HG03280 (cell line): ENCODE results near the gene TMEM140.
"Not testable (repeated sequence)": the region's sequence is repeated elsewhere in the genome, so short reads cannot be mapped to it uniquely, and the experiment has no call there.

ENCODE experiments used
- ATAC-seq: cut with Tn5 transposase; IDR thresholded peaks from one replicate; pipeline ENCODE4 v1.9.1; 2021; ENCODE audit warnings: mild to moderate bottlenecking, moderate library complexity; ENCODE audit not compliant: unreplicated experiment

The TMEM140 gene

DNA sequence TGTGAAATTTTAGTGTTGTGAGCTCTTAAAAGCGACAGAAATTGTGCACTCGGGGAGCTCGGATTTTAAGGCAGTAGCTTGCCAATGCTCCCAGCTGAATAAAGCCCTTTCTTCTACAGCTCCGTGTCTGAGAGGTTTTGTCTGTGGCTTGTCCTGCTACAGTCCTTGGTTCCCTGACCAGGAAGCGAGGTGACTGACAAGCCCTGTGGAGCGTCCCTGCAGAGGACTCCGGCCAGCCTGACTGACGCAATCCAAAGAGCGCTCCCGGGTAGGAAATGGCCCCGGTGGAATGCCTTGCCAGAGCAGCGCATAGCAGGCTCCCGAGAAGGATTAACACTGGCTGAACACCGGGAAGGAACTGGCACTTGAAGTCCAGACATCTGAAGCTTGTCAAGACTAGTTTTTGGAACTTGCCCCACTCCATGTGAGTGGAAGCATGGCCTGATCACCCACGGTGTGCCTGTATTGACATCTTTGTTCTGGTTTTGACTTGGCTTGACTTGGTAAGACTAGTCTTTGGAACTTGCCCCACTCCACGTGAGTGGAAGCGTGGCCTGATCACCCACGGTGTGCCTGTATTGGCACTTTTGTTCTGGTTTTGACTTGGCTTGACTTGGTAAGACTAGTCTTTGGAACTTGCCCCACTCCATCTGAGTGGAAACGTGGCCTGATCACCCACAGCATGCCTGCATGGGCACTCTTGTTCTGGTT is 23.9 kb downstream of the TMEM140 start:
- not testable (repeated sequence) for ATAC-seq

DNA sequence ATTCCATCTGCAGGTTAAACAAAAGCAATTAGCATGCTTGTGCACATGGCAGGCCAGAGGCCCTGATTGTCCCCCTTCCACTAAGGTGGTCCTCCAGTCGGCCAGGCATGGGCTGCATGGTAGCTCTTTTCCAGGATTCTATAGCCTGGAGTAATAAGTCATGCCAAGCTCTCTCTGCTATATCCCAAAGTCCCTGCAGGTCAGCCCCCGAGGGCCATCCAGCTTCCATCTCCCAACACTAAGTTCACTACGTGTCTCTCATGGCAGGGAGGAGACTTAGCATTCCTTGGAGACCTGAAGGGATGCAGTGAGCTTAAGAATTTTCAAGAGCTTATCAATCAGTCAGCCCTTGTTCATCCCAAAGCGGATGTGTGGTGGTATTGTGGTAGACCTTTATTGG is 26.0 kb downstream of the TMEM140 start:
- not testable (repeated sequence) for ATAC-seq

DNA sequence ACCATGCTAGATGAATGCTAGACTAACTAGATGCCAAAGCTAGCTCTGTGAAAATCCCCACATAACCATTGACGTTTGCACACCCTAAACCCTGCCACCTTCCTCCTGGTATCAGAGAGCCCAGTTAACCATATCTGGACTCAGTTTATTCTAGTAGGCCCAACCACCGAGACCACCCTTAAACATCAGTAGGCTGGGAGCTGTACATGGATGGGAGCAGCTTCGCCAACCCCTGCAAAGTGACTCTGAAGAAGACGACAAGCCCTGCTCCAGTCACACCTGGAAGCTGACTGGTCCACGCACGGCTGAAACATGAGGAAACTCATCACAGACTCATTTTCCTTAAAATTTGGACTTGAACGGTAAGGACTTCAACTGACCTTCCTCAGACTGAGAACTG is 27.1 kb downstream of the TMEM140 start:
- ATAC-seq = no peak

DNA sequence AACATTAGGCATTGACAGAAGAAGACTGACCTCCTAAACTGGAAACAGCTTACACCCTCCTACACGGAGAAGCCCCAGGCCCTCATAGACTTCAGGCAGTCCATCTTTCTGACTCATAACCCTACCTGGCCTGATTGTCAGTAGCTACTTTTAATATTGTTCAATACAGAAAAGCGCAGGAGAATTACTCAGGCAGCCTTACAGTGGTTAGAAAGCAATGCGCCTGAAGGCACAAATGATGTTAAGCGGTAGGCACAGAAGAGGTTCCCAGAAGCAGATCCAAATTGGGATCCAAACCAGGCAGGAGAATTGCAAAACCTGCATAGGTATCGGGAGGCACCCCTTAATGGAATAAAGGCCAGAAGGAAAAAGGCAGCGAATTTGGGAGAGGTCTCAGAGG is 28.1 kb downstream of the TMEM140 start:
- no peak for ATAC-seq

DNA sequence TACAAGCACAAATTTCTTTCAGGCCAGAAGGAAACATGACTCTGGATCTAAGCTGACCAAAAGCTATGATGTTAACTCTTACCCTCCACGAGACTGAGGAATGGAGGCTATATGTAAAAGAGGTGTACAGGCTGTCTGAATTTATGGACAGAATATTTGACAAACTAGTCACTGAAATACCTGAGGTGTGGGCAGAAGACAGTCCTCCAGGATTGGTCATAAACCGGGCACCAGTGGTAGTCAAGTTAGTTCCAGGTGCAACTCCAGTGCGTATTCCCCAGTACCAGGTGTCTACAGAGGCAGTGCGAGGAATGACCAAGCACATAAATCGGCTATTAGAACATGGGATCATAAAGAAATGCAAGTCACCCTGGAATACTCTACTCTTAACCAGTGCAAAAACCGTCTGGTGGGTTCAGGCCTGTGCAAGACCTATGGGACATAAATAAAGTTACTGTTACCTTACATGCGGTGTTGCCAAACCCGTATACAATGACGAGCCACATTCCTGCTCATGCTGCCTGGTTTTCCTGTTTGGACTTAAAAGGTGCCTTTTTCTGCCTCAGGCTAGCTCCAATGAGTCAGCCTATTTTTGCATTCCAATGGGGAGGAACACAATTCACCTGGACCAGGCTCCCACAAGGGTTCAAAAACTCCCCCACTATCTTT is 29.3 kb downstream of the TMEM140 start:
- no peak for ATAC-seq

DNA sequence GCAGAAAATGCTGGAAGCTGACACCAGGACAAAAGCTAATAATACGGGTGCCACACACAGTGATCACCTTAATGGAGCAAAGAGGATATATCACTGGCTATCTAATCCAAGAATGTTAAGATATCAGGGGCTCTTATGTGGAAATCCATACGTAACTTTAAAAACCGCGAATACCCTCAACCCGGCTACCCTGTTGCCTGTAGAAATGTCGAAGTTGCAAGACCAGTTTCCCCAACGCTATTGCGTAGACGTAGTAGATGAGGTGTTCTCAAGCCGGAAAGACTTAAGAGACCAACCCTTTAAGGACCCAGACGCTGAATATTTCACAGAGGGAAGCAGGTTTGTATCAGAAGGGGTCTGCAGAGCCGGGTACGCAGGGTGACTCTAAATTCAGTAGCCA is 30.5 kb downstream of the TMEM140 start:
- ATAC-seq = no peak

DNA sequence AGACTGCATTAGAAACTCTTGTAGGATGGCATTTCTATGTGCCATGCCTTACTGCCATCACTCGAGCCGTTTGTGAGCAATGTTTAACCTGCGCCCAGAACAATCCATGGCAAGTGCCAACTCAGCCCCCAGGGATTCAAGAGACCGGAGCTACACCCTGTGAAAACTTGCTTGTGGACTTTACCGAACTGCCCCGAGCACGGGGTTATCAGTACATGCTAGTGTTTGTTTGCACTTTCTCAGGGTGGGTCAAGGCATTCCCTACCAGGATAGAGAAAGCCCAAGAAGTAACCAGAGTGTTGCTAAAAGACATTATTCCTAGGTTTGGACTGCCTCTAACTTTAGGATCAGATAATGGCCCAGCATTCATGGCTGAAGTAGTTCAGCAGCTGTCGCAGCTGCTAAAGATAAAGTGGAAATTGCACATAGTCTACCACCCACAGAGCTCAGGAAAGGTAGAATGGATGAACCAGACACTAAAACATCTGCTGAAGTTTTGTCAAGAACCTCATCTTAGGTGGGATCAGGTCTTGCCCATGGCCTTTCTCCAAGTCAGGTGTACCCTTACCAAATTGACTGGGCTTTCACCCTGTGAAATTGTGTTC is 31.6 kb downstream of the TMEM140 start:
- no peak for ATAC-seq

DNA sequence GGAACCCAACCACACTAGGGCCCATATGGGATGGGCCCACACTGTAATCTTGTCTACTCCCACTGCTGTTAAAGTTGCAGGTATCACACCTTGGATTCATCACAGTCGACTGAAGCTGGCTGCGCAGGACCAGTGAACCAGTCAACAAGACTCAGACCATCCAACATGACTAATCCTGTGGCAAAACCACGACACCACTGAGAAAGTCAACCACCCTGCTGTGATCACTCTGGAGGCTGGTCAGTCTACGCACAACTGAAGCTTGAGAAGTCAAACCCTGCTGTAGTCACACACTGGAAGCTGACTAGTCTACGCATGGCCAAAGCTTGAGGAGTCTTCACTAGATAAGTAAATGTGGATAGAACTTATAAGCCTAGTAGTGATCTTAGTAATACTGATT is 32.2 kb downstream of the TMEM140 start:
- no peak for ATAC-seq

DNA sequence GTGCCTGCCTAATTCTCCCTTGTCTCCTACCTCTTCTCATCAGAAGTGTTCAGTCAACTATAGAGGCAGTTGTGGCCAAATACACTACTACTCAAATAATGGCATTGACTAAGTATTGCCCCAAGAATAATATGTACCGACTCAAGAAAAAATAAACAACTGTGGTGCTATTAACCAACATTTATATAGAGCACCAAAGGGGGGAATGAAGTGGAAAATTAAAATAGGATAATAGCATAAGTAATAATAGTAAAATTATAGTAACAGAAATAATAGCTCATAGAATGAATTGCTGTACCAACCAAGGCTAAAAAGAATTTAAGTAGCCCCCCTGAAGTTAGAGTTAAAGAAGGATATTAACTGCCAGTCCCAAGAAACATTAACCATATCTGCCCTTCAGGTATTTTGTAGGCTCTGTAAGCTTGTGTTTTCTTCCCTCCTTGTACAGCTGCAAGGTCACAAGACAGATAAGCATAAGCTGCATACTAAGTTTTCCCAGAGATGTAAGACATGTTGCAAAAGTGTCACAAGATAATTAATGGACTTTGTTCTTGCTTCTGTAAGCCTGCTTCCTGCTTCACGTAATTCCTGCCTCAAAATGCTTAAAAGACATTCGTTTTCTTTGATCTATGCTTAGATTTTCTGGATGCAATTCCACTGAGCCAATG is 33.5 kb downstream of the TMEM140 start:
- ATAC-seq = no peak

DNA sequence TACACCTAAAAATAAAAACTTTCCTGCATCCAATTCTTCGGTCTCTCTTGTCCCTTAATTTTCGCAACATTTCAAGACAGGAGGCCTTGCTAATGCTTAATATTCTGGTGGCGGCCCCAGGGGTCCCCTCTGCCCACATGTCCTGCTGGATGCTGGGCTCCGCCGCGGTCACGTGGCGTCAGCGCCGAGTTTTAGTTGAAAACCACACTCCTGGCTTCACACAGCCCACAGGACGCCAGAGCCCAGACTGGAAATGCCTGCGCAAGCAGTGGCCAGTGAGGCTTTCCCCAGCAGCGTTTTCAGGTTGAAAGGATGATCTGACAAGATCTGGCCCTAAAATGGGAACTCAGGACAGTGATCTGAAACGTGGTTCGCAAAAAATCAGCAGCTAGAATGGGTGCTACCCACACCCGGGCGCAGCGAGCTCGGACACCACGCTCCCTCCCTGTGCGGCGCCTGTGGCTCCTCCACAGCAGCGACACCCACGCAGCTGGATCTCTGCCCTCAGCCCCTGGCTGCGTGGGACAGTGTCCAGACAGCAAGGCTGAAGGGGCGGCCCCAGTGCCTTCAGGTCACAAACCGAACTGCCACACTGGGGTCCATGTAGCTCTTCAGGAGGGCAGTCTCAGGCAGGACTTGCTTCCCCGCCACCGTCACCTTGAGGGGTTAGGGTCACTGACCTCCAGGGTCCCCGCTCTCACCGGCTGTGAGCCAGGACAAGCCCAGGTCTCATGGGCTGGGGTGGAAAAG is 34.2 kb downstream of the TMEM140 start:
- no peak for ATAC-seq

DNA sequence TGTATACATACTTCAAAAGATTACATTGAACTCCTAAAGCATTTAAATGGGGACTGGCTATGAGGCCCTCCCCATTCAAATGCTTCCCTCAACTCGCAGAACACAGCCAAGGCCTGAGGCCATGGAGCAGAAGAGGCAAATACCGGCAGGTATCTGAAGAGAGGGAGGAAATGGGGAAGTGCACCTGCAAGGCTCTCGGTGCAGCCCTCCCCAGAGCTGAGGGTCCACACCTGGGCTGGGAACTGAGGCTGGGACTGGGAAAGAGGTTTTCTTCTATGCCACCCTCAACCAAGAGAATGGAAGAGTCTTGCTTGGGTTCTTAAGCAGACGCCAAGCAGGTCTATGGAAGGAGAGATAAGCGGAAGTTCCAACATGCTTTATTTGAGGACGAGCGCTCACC is 35.6 kb downstream of the TMEM140 start:
- ATAC-seq = no peak

DNA sequence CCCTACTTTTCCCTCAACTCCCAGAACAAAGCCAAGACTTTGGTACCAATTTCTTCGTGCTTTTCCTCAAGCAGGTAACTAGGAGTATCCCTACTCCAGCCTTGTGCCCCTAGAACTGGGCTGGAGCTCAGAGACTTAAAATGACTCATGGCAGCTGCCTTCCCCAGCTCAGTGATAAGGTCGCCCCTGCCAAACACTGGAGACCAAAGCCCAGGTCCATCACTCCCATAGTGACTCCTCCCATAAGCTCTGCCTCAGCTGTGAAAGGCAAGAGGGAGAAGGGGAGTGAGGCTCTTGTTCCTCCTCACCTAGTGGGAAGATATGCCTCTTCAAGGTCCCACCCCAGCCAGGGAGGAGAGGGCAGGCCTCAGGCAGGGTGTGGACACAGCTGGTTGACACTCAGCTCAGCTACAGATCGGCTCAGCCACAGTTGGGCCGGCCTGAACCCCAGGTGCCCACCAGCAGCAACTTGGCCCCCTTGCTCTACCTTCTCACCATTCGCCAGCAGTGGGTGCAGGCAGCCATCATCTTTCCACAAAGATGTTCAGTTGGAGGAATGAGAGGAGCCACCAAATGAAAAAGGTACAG is 36.5 kb downstream of the TMEM140 start:
- ATAC-seq = no peak

DNA sequence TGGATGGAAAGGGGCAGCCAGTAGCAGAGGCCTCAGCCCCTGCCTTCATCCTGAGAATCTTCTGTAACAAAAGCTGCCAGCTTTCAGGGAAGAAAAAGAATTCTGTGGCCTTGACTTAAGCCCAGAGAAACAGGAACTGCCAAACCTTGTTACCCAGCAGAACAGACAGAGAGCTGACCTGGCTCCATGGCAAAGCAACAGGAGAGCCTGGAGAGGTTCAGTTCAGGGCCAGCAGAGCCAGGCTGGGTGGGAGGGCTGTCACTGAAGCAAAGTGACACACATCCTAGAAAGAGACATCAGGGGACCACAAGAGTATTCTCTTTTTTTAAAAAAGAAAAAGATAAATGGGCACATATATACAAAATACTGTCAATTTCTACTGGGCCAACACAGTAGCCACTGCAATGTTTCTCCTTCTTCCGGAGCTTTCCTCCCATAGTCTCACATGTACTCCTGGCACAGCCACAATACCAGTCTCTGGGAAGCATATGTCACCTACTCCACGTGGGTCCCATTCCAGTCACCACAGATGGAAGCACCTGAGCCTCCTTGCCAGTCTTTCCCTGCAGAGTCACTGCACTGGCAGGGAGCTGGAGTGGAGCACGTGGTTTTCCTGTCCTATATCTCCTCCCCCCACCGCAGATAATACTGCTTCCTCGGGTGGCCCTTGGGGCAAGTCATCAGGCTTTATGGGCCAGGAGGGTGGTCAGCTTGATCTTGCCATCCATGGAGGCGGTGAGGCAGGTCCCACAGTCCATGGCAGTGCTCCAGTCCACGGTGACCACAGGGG is 37.8 kb downstream of the TMEM140 start:
- no peak for ATAC-seq

DNA sequence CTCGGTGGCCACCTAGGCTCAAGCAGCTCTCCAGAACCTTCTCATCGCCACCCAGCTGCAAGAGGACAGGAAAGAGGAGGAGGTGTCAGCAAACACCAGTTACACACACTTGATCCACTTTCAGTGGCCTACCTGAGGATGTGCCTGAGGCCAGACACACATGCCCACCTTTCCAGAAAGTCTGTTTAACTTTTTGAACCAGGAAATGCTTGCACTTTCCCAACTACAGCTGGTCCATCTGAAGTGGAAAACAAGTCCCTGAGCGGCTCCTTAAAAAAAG is 38.3 kb downstream of the TMEM140 start:
- no peak for ATAC-seq

DNA sequence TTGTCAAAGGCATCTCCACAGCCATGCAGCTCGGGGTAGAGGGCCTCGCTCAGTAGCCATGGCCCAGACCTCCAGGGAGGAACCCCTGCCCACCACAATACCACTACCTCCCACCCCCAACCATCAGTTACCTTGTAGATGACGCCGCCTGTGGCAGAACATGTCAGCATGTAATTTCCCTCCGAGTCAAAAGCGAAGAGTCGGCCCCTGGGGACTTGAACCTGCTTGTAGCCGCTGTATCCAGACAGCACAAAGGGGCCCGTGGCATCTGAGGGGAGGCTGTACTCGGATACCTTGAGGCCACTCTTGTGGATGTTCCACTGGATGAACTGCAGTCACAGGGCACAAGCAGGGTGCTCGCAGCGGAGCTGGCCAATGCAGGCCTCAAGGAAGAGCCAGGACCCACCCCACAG is 39.0 kb downstream of the TMEM140 start:
- peak; percentile 52 for ATAC-seq

DNA sequence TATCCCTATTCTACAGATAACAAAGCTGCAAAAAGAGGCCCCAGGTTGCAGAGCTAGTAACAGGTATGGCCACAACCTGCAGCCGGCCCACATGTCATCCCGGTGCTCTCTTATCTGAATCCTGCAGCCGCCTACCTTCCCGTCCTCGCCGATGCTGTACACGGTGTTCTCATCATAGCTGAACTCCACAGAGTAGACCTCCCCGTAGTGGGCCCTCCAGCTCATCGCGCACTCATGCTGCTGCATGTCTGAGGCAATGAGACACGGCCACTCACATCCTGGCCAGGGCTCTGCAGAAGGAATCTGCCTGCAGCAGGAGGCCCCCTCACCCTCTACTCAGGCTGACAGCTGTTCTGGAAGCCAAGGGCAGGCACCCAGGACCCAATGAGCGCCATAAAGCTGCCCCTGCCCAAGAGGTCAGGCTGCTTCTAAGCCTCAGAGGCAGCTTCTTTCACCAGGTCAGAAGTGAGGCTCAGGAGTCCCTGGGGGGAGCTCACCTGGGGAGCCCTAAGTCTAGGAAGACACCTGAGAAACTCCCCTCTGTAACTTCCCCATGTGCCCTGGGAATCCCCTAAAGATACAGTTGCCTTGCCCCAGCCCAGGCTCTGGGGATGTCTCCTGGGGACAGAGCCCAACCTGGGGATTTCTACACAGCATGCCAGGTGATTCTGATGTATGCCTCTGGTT is 40.6 kb downstream of the TMEM140 start:
- no peak for ATAC-seq

DNA sequence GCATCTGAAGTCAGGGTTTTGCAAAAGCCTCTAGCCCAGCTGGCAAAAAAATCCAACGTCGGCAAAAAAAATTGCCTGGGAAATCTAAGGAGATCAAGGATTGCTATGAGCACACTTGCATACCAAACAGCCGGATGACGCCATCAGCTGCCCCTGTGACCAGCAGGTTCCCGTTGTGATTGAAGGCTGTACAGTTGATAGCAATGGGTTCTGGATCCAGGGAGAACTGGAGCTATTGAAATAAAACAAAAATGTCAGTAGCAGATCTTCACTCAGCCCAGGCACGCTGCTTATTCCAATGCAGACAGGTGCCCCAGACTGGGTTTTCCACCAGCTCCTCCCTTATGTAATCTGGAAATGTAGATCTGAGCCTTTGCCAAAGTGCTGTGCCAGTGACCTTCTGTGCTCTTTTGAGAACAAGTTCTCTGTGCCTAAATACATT is 41.4 kb downstream of the TMEM140 start:
- ATAC-seq = no peak

DNA sequence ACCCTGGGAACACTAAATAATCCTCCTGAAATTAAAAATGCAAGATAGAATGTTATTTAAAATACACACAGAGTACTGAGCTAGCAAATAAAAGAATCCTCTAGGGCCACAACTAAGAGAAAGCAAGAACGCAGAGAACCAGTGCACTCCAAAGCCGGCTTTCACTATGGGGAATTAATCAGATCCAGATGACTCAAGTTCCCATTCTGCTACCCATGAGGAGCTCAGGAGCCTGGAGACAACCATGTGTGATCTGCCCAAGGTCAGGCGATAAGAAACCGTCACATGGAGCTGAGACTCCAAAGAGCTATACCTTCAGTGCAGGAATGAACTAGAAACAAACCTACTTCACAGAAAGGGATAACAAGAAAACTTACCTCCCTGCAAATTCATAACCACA is 42.1 kb downstream of the TMEM140 start:
- ATAC-seq = no peak

DNA sequence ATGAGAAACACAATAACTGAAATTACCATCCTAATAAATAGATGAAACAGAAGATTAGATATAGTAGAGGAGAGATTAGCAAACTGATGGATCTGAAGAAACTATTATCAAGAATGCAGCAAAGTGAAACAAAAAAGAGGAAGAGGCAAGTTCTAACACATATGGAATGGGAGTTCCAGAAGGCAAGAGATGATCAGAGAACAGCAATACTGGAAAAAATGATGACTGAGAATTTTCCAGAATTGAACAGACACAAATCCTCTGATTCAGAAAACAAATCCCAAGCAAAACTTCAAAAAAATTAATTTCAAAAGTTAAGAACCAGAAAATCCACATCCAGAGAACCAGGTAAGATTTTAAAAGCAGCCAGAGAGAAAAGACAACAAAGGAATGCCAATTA is 42.8 kb downstream of the TMEM140 start:
- ATAC-seq = no peak
